ENCODE data around the gene AFDN. TPM values are rescaled to one million over a fixed set of nuclear protein-coding genes. Genes with fewer than 3 reads are reported as not detected.

The AFDN gene
- total and polyA plus RNA-seq, 2 experiments from 2014 or later: 119 to 299 TPM

- TF ChIP-seq CTCF (IDR thresholded peaks at IDR 0.05; ENCODE audit: low read depth, low read length): no peak
Measured at GRCh38 chr6:167802339-167802738, 24.4 kb upstream of the AFDN start.

GRCh38 chr6:167803816-167804215 is 22.9 kb upstream of the AFDN start:
- no peak for TF ChIP-seq CTCF (IDR thresholded peaks at IDR 0.05; ENCODE audit: low read depth, low read length)
- no peak overlapping the region for H3K27ac ChIP-seq
- no peak overlapping the region for H3K4me3 ChIP-seq
- peaks cover 24% of the 10 kb centered on the region for H3K4me1 ChIP-seq (ENCODE audit: low read depth)
- DNase-seq (ENCODE audit: low read depth in 1 of 2, low spot score in 1 of 2): no peak
- no peaks in the 10 kb centered on the region for H3K9me3 ChIP-seq (ENCODE audit: low read depth)
- no peaks in the 10 kb centered on the region for H3K36me3 ChIP-seq
- H3K27me3 ChIP-seq: no peaks in the 10 kb centered on the region

More at GRCh38 chr6:167802339-167802738, 24.4 kb upstream of the AFDN start:
- Histone ChIP-seq H3K9me3 (ENCODE audit: low read depth) (no peaks in the 10 kb centered on the region), H3K4me3 (no peak overlapping the region), H3K27ac (no peak overlapping the region), H3K36me3 (no peaks in the 10 kb centered on the region), H3K4me1 (ENCODE audit: low read depth) (peaks cover 15% of the 10 kb centered on the region), H3K27me3 (no peaks in the 10 kb centered on the region)
- DNase-seq (ENCODE audit: low read depth in 1 of 2, low spot score in 1 of 2): no peak

GRCh38 chr6:167804281-167805013 is 22.3 kb upstream of the AFDN start:
- Histone ChIP-seq H3K27ac (no peak overlapping the region), H3K9me3 (ENCODE audit: low read depth) (no peaks in the 10 kb centered on the region), H3K36me3 (no peaks in the 10 kb centered on the region), H3K4me1 (ENCODE audit: low read depth) (peaks cover 24% of the 10 kb centered on the region), H3K27me3 (no peaks in the 10 kb centered on the region), H3K4me3 (no peak overlapping the region)
- TF ChIP-seq CTCF (IDR thresholded peaks at IDR 0.05; ENCODE audit: low read depth, low read length): no peak
- no peak for DNase-seq (ENCODE audit: low read depth in 1 of 2, low spot score in 1 of 2)

- Histone ChIP-seq H3K27ac (no peak overlapping the region), H3K4me1 (ENCODE audit: low read depth) (peaks cover 24% of the 10 kb centered on the region), H3K9me3 (ENCODE audit: low read depth) (no peaks in the 10 kb centered on the region), H3K36me3 (no peaks in the 10 kb centered on the region), H3K27me3 (no peaks in the 10 kb centered on the region), H3K4me3 (no peak overlapping the region)
- no peak for DNase-seq (ENCODE audit: low read depth in 1 of 2, low spot score in 1 of 2)
- no peak for TF ChIP-seq CTCF (IDR thresholded peaks at IDR 0.05; ENCODE audit: low read depth, low read length)
Measured at GRCh38 chr6:167805349-167806060, 21.2 kb upstream of the AFDN start.

- Histone ChIP-seq H3K27ac (no peak overlapping the region), H3K4me1 (ENCODE audit: low read depth) (peaks cover 24% of the 10 kb centered on the region), H3K27me3 (no peaks in the 10 kb centered on the region), H3K4me3 (no peak overlapping the region), H3K9me3 (ENCODE audit: low read depth) (no peaks in the 10 kb centered on the region), H3K36me3 (no peaks in the 10 kb centered on the region)
- DNase-seq (ENCODE audit: low read depth in 1 of 2, low spot score in 1 of 2): no peak
- no peak for TF ChIP-seq CTCF (IDR thresholded peaks at IDR 0.05; ENCODE audit: low read depth, low read length)
Measured at GRCh38 chr6:167806061-167806700, 20.5 kb upstream of the AFDN start.

Measured in cardiac muscle cell (in vitro differentiated cells and primary cell).